WTC11 (cell line): ENCODE measurements around the gene PRUNE2. TPM values are rescaled to one million over a fixed set of nuclear protein-coding genes. Genes with fewer than 3 reads are reported as not detected.

ENCODE experiments used
- ATAC-seq: fragments of 200-7000 bp; cut with Tn5 transposase; 2 replicates; pipeline ENCODE4 v1.10.0; 2021; ENCODE audit warnings: mild to moderate bottlenecking, moderate library complexity
- CTCF ChIA-PET: fragments of 300-600 bp; sonication (Branson Sonifier 250); formaldehyde crosslinking; loops from one replicate; lab custom pipeline; 2021; ENCODE audit warnings: antibody characterized with exemption; lab: Charles Lee
- POLR2A ChIA-PET: fragments of 350-600 bp; sonication (Branson Sonifier 250); formaldehyde crosslinking; loops from one replicate; lab custom pipeline; 2021; ENCODE audit warnings: antibody characterized with exemption; lab: Charles Lee
- DNase-seq: peaks from one replicate; pipeline ENCODE4 v3.0.0; 2021; ENCODE audit warnings: low spot score
- H3K27ac Mint-ChIP-seq: 2 replicates; pipeline ENCODE4 v1.8.0; 2021; ENCODE audit warnings: mixed read lengths
- H3K27me3 Mint-ChIP-seq: 2 replicates; pipeline ENCODE4 v1.8.0; 2021; ENCODE audit warnings: low read depth, mild to moderate bottlenecking, moderate library complexity, mixed read lengths
- H3K36me3 Mint-ChIP-seq: 2 replicates; pipeline ENCODE4 v1.8.0; 2021; ENCODE audit warnings: mixed read lengths
- H3K4me1 Mint-ChIP-seq: 2 replicates; pipeline ENCODE4 v1.8.0; 2022; ENCODE audit warnings: mixed read lengths
- H3K4me3 Mint-ChIP-seq: 2 replicates; pipeline ENCODE4 v1.8.0; 2021; ENCODE audit warnings: mild to moderate bottlenecking, moderate library complexity, mixed read lengths
- H3K9me3 Mint-ChIP-seq: 2 replicates; pipeline ENCODE4 v1.8.0; 2021; ENCODE audit warnings: mixed read lengths
- ATF6 ChIP-seq: sonication (generic); formaldehyde crosslinking; IDR thresholded peaks from 2 replicates; pipeline ENCODE4 v1.8.1; 2023; ENCODE audit warnings: mild to moderate bottlenecking, missing genetic modification reagents
- CREB1 ChIP-seq: sonication (generic); formaldehyde crosslinking; IDR thresholded peaks from 2 replicates; pipeline ENCODE4 v1.8.0; 2023; ENCODE audit warnings: mild to moderate bottlenecking, missing genetic modification reagents
- ESRRA ChIP-seq: sonication (generic); formaldehyde crosslinking; IDR thresholded peaks from 2 replicates; pipeline ENCODE4 v1.8.1; 2022; ENCODE audit warnings: mild to moderate bottlenecking, missing genetic modification reagents, borderline replicate concordance
- IRF1 ChIP-seq: sonication (generic); formaldehyde crosslinking; IDR thresholded peaks from 2 replicates; pipeline ENCODE4 v1.8.0; 2023; ENCODE audit warnings: missing genetic modification reagents
- JUN ChIP-seq: sonication (generic); formaldehyde crosslinking; IDR thresholded peaks from 2 replicates; pipeline ENCODE4 v1.8.0; 2023; ENCODE audit warnings: mild to moderate bottlenecking, missing genetic modification reagents
- NR1H2 ChIP-seq: sonication (generic); formaldehyde crosslinking; IDR thresholded peaks from 2 replicates; pipeline ENCODE4 v1.9.0; 2021; ENCODE audit warnings: mild to moderate bottlenecking, moderate library complexity, missing genetic modification reagents
- OVOL2 ChIP-seq: fragments of 250-450 bp; sonication (Bioruptor Pico); IDR thresholded peaks from 2 replicates; pipeline ENCODE4 v1.9.0; 2021; ENCODE audit warnings: mild to moderate bottlenecking, borderline replicate concordance
- PREB ChIP-seq: sonication (generic); formaldehyde crosslinking; IDR thresholded peaks from 2 replicates; pipeline ENCODE4 v1.8.1; 2022; ENCODE audit warnings: mild to moderate bottlenecking, missing genetic modification reagents, moderate library complexity, borderline replicate concordance
- RELA ChIP-seq: sonication (generic); formaldehyde crosslinking; IDR thresholded peaks from 2 replicates; pipeline ENCODE4 v1.8.1; 2022; ENCODE audit warnings: missing genetic modification reagents, mild to moderate bottlenecking, borderline replicate concordance
- SMAD3 ChIP-seq: sonication (generic); formaldehyde crosslinking; IDR thresholded peaks from 2 replicates; pipeline ENCODE4 v1.8.0; 2022; ENCODE audit warnings: missing genetic modification reagents, mild to moderate bottlenecking, borderline replicate concordance
- SP1 ChIP-seq: sonication (generic); formaldehyde crosslinking; conservative IDR thresholded peaks from 2 replicates; pipeline ENCODE4 v1.8.1; 2022; ENCODE audit warnings: missing genetic modification reagents
- USF1 ChIP-seq: sonication (generic); formaldehyde crosslinking; IDR thresholded peaks from 2 replicates; pipeline ENCODE4 v1.8.0; 2022; ENCODE audit warnings: mild to moderate bottlenecking, missing genetic modification reagents
- ZBTB43 ChIP-seq: sonication (generic); formaldehyde crosslinking; IDR thresholded peaks from 2 replicates; pipeline ENCODE4 v1.8.1; 2023; ENCODE audit warnings: mild to moderate bottlenecking, missing genetic modification reagents
- ZMAT4 ChIP-seq: fragments of 250-450 bp; sonication (Bioruptor Pico); IDR thresholded peaks from 2 replicates; pipeline ENCODE4 v1.9.0; 2021; ENCODE audit warnings: mild to moderate bottlenecking
- total RNA-seq: library from RNA; stranded (reverse); gene quantifications from 3 replicates; pipeline ENCODE4 v1.2.3, GENCODE V29; 2021
- TF ChIP-seq, protein P1 (sequence below): sonication (generic); formaldehyde crosslinking; conservative IDR thresholded peaks from 2 replicates; pipeline ENCODE4 v1.8.1; 2023; ENCODE audit warnings: mild to moderate bottlenecking, low read depth, missing genetic modification reagents, moderate library complexity
- TF ChIP-seq, protein P2 (sequence below): sonication (generic); formaldehyde crosslinking; IDR thresholded peaks from 2 replicates; pipeline ENCODE4 v1.8.1; 2022; ENCODE audit warnings: low read depth, missing genetic modification reagents, borderline replicate concordance
- TF ChIP-seq, protein P3 (sequence below): sonication (generic); formaldehyde crosslinking; IDR thresholded peaks from 2 replicates; pipeline ENCODE4 v1.8.1; 2023; ENCODE audit warnings: mild to moderate bottlenecking, missing genetic modification reagents, moderate library complexity

Gene PRUNE2
- total RNA-seq, 1 experiment from 2014 or later = 13.1 TPM

- TF ChIP-seq ZBTB43 (no peak), IRF1 (CRISPR knock-in tag) (no peak)
These were observed 251.3 kb downstream of the PRUNE2 start (continued) for GRCh38 chr9:76654575-76654974.

- no peak for TF ChIP-seq PREB (CRISPR knock-in tag)
- TF ChIP-seq, all 79 proteins: peak for 0
- no peak for DNase-seq
- CTCF ChIA-PET = no interaction called here
- Mint-ChIP-seq H3K27ac (no peak overlapping the region), H3K27me3 (no peaks in the 10 kb centered on the region), H3K9me3 (no peaks in the 10 kb centered on the region), H3K36me3 (no peaks in the 10 kb centered on the region), H3K4me3 (no peak overlapping the region), H3K4me1 (peaks cover 47% of the 10 kb centered on the region)
- POLR2A ChIA-PET = no interaction called here
- ATAC-seq = no peak
These were observed 251.9 kb downstream of the PRUNE2 start for GRCh38 chr9:76654051-76654461.

GRCh38 chr9:76652894-76653293, 253.0 kb downstream of the PRUNE2 start:
- TF ChIP-seq ESRRA (CRISPR knock-in tag) (no peak), SP1 (CRISPR knock-in tag) (no peak), OVOL2 (no peak), ZMAT4 (CRISPR knock-in tag) (no peak), ATF6 (CRISPR knock-in tag) (no peak), RELA (CRISPR knock-in tag) (no peak), NR1H2 (no peak), CREB1 (no peak), JUN (CRISPR knock-in tag) (no peak), SMAD3 (CRISPR knock-in tag) (no peak), USF1 (CRISPR knock-in tag) (no peak)
- TF ChIP-seq, protein P1, sequence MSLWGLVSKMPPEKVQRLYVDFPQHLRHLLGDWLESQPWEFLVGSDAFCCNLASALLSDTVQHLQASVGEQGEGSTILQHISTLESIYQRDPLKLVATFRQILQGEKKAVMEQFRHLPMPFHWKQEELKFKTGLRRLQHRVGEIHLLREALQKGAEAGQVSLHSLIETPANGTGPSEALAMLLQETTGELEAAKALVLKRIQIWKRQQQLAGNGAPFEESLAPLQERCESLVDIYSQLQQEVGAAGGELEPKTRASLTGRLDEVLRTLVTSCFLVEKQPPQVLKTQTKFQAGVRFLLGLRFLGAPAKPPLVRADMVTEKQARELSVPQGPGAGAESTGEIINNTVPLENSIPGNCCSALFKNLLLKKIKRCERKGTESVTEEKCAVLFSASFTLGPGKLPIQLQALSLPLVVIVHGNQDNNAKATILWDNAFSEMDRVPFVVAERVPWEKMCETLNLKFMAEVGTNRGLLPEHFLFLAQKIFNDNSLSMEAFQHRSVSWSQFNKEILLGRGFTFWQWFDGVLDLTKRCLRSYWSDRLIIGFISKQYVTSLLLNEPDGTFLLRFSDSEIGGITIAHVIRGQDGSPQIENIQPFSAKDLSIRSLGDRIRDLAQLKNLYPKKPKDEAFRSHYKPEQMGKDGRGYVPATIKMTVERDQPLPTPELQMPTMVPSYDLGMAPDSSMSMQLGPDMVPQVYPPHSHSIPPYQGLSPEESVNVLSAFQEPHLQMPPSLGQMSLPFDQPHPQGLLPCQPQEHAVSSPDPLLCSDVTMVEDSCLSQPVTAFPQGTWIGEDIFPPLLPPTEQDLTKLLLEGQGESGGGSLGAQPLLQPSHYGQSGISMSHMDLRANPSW = no peak
- TF ChIP-seq, protein P2, sequence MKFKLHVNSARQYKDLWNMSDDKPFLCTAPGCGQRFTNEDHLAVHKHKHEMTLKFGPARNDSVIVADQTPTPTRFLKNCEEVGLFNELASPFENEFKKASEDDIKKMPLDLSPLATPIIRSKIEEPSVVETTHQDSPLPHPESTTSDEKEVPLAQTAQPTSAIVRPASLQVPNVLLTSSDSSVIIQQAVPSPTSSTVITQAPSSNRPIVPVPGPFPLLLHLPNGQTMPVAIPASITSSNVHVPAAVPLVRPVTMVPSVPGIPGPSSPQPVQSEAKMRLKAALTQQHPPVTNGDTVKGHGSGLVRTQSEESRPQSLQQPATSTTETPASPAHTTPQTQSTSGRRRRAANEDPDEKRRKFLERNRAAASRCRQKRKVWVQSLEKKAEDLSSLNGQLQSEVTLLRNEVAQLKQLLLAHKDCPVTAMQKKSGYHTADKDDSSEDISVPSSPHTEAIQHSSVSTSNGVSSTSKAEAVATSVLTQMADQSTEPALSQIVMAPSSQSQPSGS = no peak
- TF ChIP-seq, protein P3, sequence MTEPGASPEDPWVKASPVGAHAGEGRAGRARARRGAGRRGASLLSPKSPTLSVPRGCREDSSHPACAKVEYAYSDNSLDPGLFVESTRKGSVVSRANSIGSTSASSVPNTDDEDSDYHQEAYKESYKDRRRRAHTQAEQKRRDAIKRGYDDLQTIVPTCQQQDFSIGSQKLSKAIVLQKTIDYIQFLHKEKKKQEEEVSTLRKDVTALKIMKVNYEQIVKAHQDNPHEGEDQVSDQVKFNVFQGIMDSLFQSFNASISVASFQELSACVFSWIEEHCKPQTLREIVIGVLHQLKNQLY (CRISPR knock-in tag) = no peak
- no peak overlapping the region for H3K27ac Mint-ChIP-seq
- no peaks in the 10 kb centered on the region for H3K9me3 Mint-ChIP-seq
- no peaks in the 10 kb centered on the region for H3K36me3 Mint-ChIP-seq
- H3K4me1 Mint-ChIP-seq = peaks cover 44% of the 10 kb centered on the region
- no peaks in the 10 kb centered on the region for H3K27me3 Mint-ChIP-seq
- H3K4me3 Mint-ChIP-seq = no peak overlapping the region
- ATAC-seq = no peak
- no peak for DNase-seq
- CTCF ChIA-PET = no interaction called here
- POLR2A ChIA-PET = no interaction called here
